ENCODE results near the gene ATP13A5. TPM values are rescaled to one million over a fixed set of nuclear protein-coding genes. Genes with fewer than 3 reads are reported as not detected.

ATP13A5 gene
- total RNA-seq, 1 experiment from 2014 or later = not detected

DNA sequence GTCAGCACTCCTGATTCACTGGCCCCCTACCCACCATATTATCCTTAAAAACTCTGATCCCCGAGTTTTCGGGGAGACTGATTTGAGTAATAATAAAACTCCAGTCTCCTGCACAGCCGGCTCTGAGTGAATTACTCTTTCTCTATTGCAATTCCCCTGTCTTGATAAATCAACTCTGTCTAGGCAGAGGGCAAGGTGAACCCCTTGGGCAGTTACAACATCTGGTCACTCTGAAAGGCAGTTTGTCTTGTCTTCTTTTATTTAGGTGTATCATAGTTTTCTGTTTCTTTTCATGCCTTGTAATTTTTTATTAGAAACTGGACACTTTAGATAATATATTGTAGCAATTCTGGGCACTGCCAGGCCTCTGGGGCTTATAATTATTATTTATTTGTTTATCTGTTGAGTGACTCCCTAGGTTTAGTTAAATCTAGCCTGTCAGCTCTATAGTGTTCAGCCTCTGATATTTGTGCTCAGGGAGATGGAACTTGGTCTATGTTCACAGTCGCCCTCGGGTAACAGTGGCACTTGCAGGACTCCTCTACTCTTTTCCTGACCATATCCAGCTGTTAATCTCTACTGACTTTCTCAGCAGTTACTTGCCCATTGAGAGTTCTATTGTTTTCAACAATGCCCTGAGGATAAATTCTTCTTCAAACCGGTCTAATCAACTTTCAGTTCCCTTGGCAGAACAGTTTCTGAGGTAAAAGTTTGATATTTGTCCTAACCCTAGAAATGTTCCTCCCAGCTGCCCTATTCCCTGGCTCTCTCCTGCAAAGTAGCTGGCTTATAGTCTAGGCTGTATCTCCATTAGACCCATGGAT is 153.0 kb downstream of the ATP13A5 start:
- H4K8ac ChIP-seq (replicated peaks; ENCODE audit: insufficient read length, low read depth, low read length) = no peak overlapping the region
- H3K9ac ChIP-seq (ENCODE audit: extremely low read depth, insufficient read length, low read length) = no peak overlapping the region
- TF ChIP-seq, protein P1, sequence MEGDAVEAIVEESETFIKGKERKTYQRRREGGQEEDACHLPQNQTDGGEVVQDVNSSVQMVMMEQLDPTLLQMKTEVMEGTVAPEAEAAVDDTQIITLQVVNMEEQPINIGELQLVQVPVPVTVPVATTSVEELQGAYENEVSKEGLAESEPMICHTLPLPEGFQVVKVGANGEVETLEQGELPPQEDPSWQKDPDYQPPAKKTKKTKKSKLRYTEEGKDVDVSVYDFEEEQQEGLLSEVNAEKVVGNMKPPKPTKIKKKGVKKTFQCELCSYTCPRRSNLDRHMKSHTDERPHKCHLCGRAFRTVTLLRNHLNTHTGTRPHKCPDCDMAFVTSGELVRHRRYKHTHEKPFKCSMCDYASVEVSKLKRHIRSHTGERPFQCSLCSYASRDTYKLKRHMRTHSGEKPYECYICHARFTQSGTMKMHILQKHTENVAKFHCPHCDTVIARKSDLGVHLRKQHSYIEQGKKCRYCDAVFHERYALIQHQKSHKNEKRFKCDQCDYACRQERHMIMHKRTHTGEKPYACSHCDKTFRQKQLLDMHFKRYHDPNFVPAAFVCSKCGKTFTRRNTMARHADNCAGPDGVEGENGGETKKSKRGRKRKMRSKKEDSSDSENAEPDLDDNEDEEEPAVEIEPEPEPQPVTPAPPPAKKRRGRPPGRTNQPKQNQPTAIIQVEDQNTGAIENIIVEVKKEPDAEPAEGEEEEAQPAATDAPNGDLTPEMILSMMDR (conservative IDR thresholded peaks at IDR 0.05) = no peak
- Mint-ChIP-seq H3K27ac (peak overlapping the region in 1 of 3 experiments; percentile 51; a peak in 1 of 7 replicates), H3K27me3 (ENCODE audit: low read depth) (no peaks in the 10 kb centered on the region), H3K4me1 (peaks cover 53 to 60% of the 10 kb centered on the region in 2 experiments), H3K9me3 (no peaks in the 10 kb centered on the region), H3K36me3 (ENCODE audit: insufficient read depth in 1 of 3, low read depth in 3 of 3) (no peaks in the 10 kb centered on the region), H3K4me3 (no peak overlapping the region)
- H3K79me2 ChIP-seq (ENCODE audit: insufficient read depth, low read length) = no peaks in the 10 kb centered on the region
- no peak overlapping the region for H3K4me2 ChIP-seq (ENCODE audit: insufficient read depth, insufficient read length, low read length)
- no peak overlapping the region for H3T11ph ChIP-seq (ENCODE audit: low read length)
- H4K91ac ChIP-seq (ENCODE audit: insufficient read length, low read depth, low read length) = no peak overlapping the region
- H2AFZ ChIP-seq (ENCODE audit: low read length) = no peak overlapping the region
- H4K5ac ChIP-seq (ENCODE audit: insufficient read length, low read depth, low read length) = no peak overlapping the region
- no CpG with 5 or more reads among the region's 6 CpGs for WGBS (ENCODE audit: extremely low coverage, insufficient read length, low lambda C conversion rate)
- no peak for DNase-seq
- no peak overlapping the region for H3K18ac ChIP-seq (ENCODE audit: insufficient read length, low read depth, low read length)
- H2BK5ac ChIP-seq (ENCODE audit: insufficient read length, low read length) = no peak overlapping the region
- no peak overlapping the region for H3K4ac ChIP-seq (ENCODE audit: low read depth, low read length)
- H3K56ac ChIP-seq (ENCODE audit: insufficient read length, low read depth, low read length) = no peak overlapping the region
- H2AK5ac ChIP-seq (ENCODE audit: insufficient read length, low read length) = no peak overlapping the region
- H3K23me2 ChIP-seq (ENCODE audit: insufficient read length, low read depth, low read length, poor library complexity, severe bottlenecking) = no peaks in the 10 kb centered on the region
- H3K23ac ChIP-seq (ENCODE audit: insufficient read length, low read depth, low read length) = no peak overlapping the region
- H3K14ac ChIP-seq (ENCODE audit: insufficient read depth, low read length) = no peak overlapping the region
- H2BK15ac ChIP-seq (ENCODE audit: low read depth, low read length) = no peak overlapping the region; the same call in 1 of the 2 replicates
- H3K79me1 ChIP-seq (ENCODE audit: insufficient read depth, low read depth, low read length, poor library complexity, severe bottlenecking) = no peaks in the 10 kb centered on the region
- no peak overlapping the region for H3K27ac ChIP-seq (ENCODE audit: insufficient read length, low read depth, low read length)
- H4K20me1 ChIP-seq (ENCODE audit: control insufficient read depth, insufficient read depth, insufficient read length) = no peaks in the 10 kb centered on the region
- H2BK12ac ChIP-seq (ENCODE audit: insufficient read length, low read depth, low read length) = no peak overlapping the region
- no peaks in the 10 kb centered on the region for H3K9me3 ChIP-seq (ENCODE audit: control insufficient read depth, low read depth, low read length)
- no peaks in the 10 kb centered on the region for H3K27me3 ChIP-seq (ENCODE audit: insufficient read depth, low read length)
- peaks cover 12% of the 10 kb centered on the region for H3K4me1 ChIP-seq (ENCODE audit: insufficient read depth, low read length)
- H2BK20ac ChIP-seq (ENCODE audit: low read depth, low read length, poor library complexity, severe bottlenecking) = no peak overlapping the region
- H2BK120ac ChIP-seq (ENCODE audit: low read depth, low read length, poor library complexity, severe bottlenecking) = no peak overlapping the region

Other genes starting within 250 kb of the ATP13A5 start
- 4.4 and 5.6 TPM in 2 replicates for gene PLAAT1, start 137.5 kb downstream of the ATP13A5 start, total RNA-seq (2021)
- gene ATP13A4, start 176.1 kb upstream of the ATP13A5 start, total RNA-seq (2021) = 0.13 TPM in 1 of 2 replicates, not detected in the other
- gene OPA1, start 214.5 kb upstream of the ATP13A5 start, total RNA-seq (2021) = 74.1 and 75.4 TPM in 2 replicates